22Rv1 (cell line): Measurements from ENCODE around the gene USP44.

ENCODE experiments used
- H3K27ac ChIP-seq: fragments of 450-650 bp; 2 replicates; pipeline ENCODE4 v1.5.1; 2017
- CTCF ChIP-seq: fragments of 450-650 bp; IDR thresholded peaks from 2 replicates; pipeline ENCODE4 v1.5.1; 2017; ENCODE audit warnings: mild to moderate bottlenecking
- ZFX ChIP-seq: fragments of 450-650 bp; IDR thresholded peaks from 2 replicates; pipeline ENCODE4 v1.6.1; 2017; ENCODE audit warnings: antibody characterized with exemption, borderline replicate concordance

Gene USP44

GRCh38 chr12:95480230-95480629, 71.0 kb downstream of the USP44 start:
- no peak overlapping the region for H3K27ac ChIP-seq
- TF ChIP-seq ZFX (no peak), CTCF (no peak)

- TF ChIP-seq CTCF, result no peak
- peak overlapping the region; percentile 99 for H3K27ac ChIP-seq
Observed at GRCh38 chr12:95474660-95474958, 76.7 kb downstream of the USP44 start.

GRCh38 chr12:95473884-95474659, 77.2 kb downstream of the USP44 start, which contains the start of gene METAP2:
TSS of gene METAP2 (plus strand) at chr12:95474152. CDS start at chr12:95474180, 28 bp downstream.
- peak within 1 kb of the TSS; percentile 99 for H3K27ac ChIP-seq
- TF ChIP-seq ZFX, result no peak
- TF ChIP-seq CTCF, result no peak

GRCh38 chr12:95473231-95473883, 77.9 kb downstream of the USP44 start:
- H3K27ac ChIP-seq, result peak overlapping the region; percentile 99
- TF ChIP-seq ZFX (no peak), CTCF (no peak)

- TF ChIP-seq ZFX, result no peak
- no peak for TF ChIP-seq CTCF
Observed at GRCh38 chr12:95470300-95470699, 81.0 kb downstream of the USP44 start.

More at GRCh38 chr12:95470300-95470699, 81.0 kb downstream of the USP44 start:
- no peak overlapping the region for H3K27ac ChIP-seq
